Activated T-cell treated with anti-CD3 and anti-CD28 coated beads, Interleukin-2, amount 50 U/mL, for 48 hours (primary cell): Measurements from ENCODE around the gene SRBD1.

ENCODE experiments used
- DNase-seq, 2 experiments: peaks; one replicate each; pipeline ENCODE4 v3.0.0-alpha.2; 2020

The SRBD1 gene

GRCh38 chr2:45611020-45611859 lies at the start of gene SRBD1:
TSS of gene SRBD1 (minus strand) at chr2:45611267. CDS start at chr2:45605441, 5,826 bp downstream.
- DNase-seq, result peak; percentile 97 to 98

GRCh38 chr2:45654250-45654649 lies 43.2 kb upstream of the SRBD1 start:
- DNase-seq, result no peak

- DNase-seq, result no peak
Measured at GRCh38 chr2:45653122-45653913, 42.3 kb upstream of the SRBD1 start.

- DNase-seq, result peak; percentile 54 to 59
Measured at GRCh38 chr2:45652090-45653031, 41.3 kb upstream of the SRBD1 start.

GRCh38 chr2:45651415-45652089 lies 40.5 kb upstream of the SRBD1 start, which contains the start of gene PRKCE:
TSS of gene PRKCE (plus strand) at chr2:45651675.
- peak; percentile 57 to 70 for DNase-seq

- peak; percentile 92 for DNase-seq
Measured at GRCh38 chr2:45650851-45651414, 39.9 kb upstream of the SRBD1 start.

- peak; percentile 76 to 77 for DNase-seq
Measured at GRCh38 chr2:45649858-45650811, 39.1 kb upstream of the SRBD1 start.

GRCh38 chr2:45649462-45649857 lies 38.4 kb upstream of the SRBD1 start:
- DNase-seq, result no peak

- no peak for DNase-seq
Measured at GRCh38 chr2:45648636-45649035, 37.6 kb upstream of the SRBD1 start.

GRCh38 chr2:45647986-45648520 lies 37.0 kb upstream of the SRBD1 start:
- no peak for DNase-seq

- DNase-seq, result no peak
Measured at GRCh38 chr2:45647356-45647755, 36.3 kb upstream of the SRBD1 start.

- DNase-seq, result no peak
Measured at GRCh38 chr2:45646289-45646688, 35.2 kb upstream of the SRBD1 start.

GRCh38 chr2:45643543-45644542 lies 32.8 kb upstream of the SRBD1 start:
- DNase-seq, result peak; percentile 81 to 84

- DNase-seq, result no peak
Measured at GRCh38 chr2:45643095-45643494, 32.0 kb upstream of the SRBD1 start.

GRCh38 chr2:45640576-45640975 lies 29.5 kb upstream of the SRBD1 start:
- no peak for DNase-seq

GRCh38 chr2:45637440-45637839 lies 26.4 kb upstream of the SRBD1 start:
- no peak for DNase-seq

- no peak for DNase-seq
Measured at GRCh38 chr2:45636008-45636407, 24.9 kb upstream of the SRBD1 start.

GRCh38 chr2:45634223-45634622 lies 23.2 kb upstream of the SRBD1 start:
- no peak for DNase-seq

- no peak for DNase-seq
Measured at GRCh38 chr2:45631955-45632354, 20.9 kb upstream of the SRBD1 start.
